Bronchial smooth muscle cell (primary cell): ENCODE data around the gene OSTM1. TPM values are rescaled to one million over a fixed set of nuclear protein-coding genes. Genes with fewer than 3 reads are reported as not detected.

Experiments
- total RNA-seq: library from RNA; depleted of rRNA; stranded (reverse); fragments of >200 nt; gene quantifications from 2 replicates; pipeline ENCODE4 v1.2.1, GENCODE V29; 2014

OSTM1 gene
- 14.0 and 20.0 TPM in 2 replicates for total RNA-seq

GRCh38 chr6:108074359-108075144 lies at the start of gene OSTM1:
Gene OSTM1 (minus strand): TSS chr6:108074741. CDS start chr6:108074651, 90 bp downstream.

Other genes with a start within 250 kb of the OSTM1 start
- 17.9 and 24.3 TPM in 2 replicates for gene SEC63, start 116.5 kb downstream of the OSTM1 start, total RNA-seq
- not detected in 2 replicates for gene NR2E1, start 91.3 kb upstream of the OSTM1 start, total RNA-seq
- 157 and 178 TPM in 2 replicates for gene SNX3, start 186.3 kb upstream of the OSTM1 start, total RNA-seq
- 2.8 and 3.0 TPM in 2 replicates for gene AFG1L, start 220.3 kb upstream of the OSTM1 start, total RNA-seq